GM18870 (cell line): ENCODE measurements around the gene NDUFS8.
"Not testable (repeated sequence)": the region's sequence is repeated elsewhere in the genome, so short reads cannot be mapped to it uniquely, and the experiment has no call there.

Experiments used
- ATAC-seq: cut with Tn5 transposase; IDR thresholded peaks from one replicate; pipeline ENCODE4 v1.9.1; 2021; ENCODE audit warnings: moderate library complexity; ENCODE audit not compliant: unreplicated experiment

Gene NDUFS8

GRCh38 chr11:68030318-68031143 lies at the start of gene NDUFS8:
Gene NDUFS8 (plus strand): TSS chr11:68030681. CDS start chr11:68032152, 1,471 bp downstream.
- ATAC-seq, result peak; percentile 96

- ATAC-seq, result not testable (repeated sequence)
These were observed 49.3 kb upstream of the NDUFS8 start for GRCh38 chr11:67981226-67981625.

- not testable (repeated sequence) for ATAC-seq
These were observed 48.1 kb upstream of the NDUFS8 start for GRCh38 chr11:67982255-67982857.

GRCh38 chr11:67983951-67984350 lies 46.5 kb upstream of the NDUFS8 start:
- no peak for ATAC-seq

GRCh38 chr11:67985302-67985701 lies 45.2 kb upstream of the NDUFS8 start:
- ATAC-seq, result not testable (repeated sequence)

- not testable (repeated sequence) for ATAC-seq
These were observed 39.7 kb upstream of the NDUFS8 start for GRCh38 chr11:67990546-67991346.

- not testable (repeated sequence) for ATAC-seq
These were observed 38.9 kb upstream of the NDUFS8 start for GRCh38 chr11:67991347-67992121.

- ATAC-seq, result not testable (repeated sequence)
These were observed 36.7 kb upstream of the NDUFS8 start for GRCh38 chr11:67993821-67994220.

GRCh38 chr11:67994387-67994786 lies 36.1 kb upstream of the NDUFS8 start:
- not testable (repeated sequence) for ATAC-seq

- not testable (repeated sequence) for ATAC-seq
These were observed 35.4 kb upstream of the NDUFS8 start for GRCh38 chr11:67995129-67995528.

GRCh38 chr11:67995579-67995978 lies 34.9 kb upstream of the NDUFS8 start:
- ATAC-seq, result not testable (repeated sequence)

GRCh38 chr11:67996051-67996450 lies 34.4 kb upstream of the NDUFS8 start:
- no peak for ATAC-seq

- ATAC-seq, result no peak
These were observed 33.6 kb upstream of the NDUFS8 start for GRCh38 chr11:67996622-67997474.

GRCh38 chr11:67997475-67997921 lies 33.0 kb upstream of the NDUFS8 start:
- ATAC-seq, result no peak

GRCh38 chr11:67998150-67999045 lies 32.1 kb upstream of the NDUFS8 start:
- ATAC-seq, result no peak

GRCh38 chr11:67999201-67999629 lies 31.3 kb upstream of the NDUFS8 start:
- no peak for ATAC-seq

- no peak for ATAC-seq
These were observed 30.8 kb upstream of the NDUFS8 start for GRCh38 chr11:67999704-68000103.

GRCh38 chr11:68002575-68002937 lies 27.9 kb upstream of the NDUFS8 start:
- ATAC-seq, result no peak
